ENCODE measurements around the gene ARHGEF6.

DNA sequence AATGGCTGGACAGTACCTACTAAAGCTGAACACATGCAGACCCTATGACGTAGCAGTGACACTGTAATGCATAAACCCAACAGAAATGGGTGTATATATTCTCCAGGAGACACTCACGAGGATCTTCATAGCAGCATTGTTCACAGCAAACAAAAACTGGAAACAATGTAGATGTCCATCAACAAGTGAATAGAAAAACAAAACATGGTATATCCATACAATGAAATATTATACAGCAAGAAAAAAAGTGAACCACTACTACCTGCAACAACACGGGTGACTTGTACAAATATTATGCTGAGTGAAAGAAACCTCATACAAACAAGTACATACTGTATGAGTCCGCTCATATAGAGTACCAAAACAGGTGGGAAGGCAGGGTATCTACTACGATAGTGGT lies 16.5 kb downstream of the ARHGEF6 start:
- no peak for TF ChIP-seq POLR2A (IDR thresholded peaks at IDR 0.05)
- TF ChIP-seq, protein P1, sequence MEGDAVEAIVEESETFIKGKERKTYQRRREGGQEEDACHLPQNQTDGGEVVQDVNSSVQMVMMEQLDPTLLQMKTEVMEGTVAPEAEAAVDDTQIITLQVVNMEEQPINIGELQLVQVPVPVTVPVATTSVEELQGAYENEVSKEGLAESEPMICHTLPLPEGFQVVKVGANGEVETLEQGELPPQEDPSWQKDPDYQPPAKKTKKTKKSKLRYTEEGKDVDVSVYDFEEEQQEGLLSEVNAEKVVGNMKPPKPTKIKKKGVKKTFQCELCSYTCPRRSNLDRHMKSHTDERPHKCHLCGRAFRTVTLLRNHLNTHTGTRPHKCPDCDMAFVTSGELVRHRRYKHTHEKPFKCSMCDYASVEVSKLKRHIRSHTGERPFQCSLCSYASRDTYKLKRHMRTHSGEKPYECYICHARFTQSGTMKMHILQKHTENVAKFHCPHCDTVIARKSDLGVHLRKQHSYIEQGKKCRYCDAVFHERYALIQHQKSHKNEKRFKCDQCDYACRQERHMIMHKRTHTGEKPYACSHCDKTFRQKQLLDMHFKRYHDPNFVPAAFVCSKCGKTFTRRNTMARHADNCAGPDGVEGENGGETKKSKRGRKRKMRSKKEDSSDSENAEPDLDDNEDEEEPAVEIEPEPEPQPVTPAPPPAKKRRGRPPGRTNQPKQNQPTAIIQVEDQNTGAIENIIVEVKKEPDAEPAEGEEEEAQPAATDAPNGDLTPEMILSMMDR (IDR thresholded peaks at IDR 0.05): no peak
